ENCODE measurements around the gene COX7A2L.

GRCh38 chr2:42359965-42360483 is 993 bp downstream of the COX7A2L start:
- no peak for TF ChIP-seq CTCF (IDR thresholded peaks at IDR 0.05)
- TF ChIP-seq POLR2A (IDR thresholded peaks at IDR 0.05) = no peak
- TF ChIP-seq POLR2AphosphoS5 (IDR thresholded peaks at IDR 0.05) = no peak
- no peak for TF ChIP-seq EP300 (IDR thresholded peaks at IDR 0.05)

All from gastroesophageal sphincter (tissue), 3 donors.